IPS-NIHi7 (cell line): ENCODE results near the gene SEMA5A.
A peak's percentile ranks its signal among the peaks of the same experiment; 100 is the strongest.

Experiments used
- DNase-seq: peaks from one replicate; pipeline ENCODE4 v3.0.0; 2012; ENCODE audit warnings: mixed read lengths; ENCODE audit errors: extremely low spot score

The SEMA5A gene

GRCh38 chr5:9013147-9013546 is 532.7 kb downstream of the SEMA5A start:
- no peak for DNase-seq

- no peak for DNase-seq
These were observed 535.8 kb downstream of the SEMA5A start for GRCh38 chr5:9009931-9010651.

GRCh38 chr5:8997542-8998070 is 548.3 kb downstream of the SEMA5A start:
- no peak for DNase-seq

- DNase-seq: peak; percentile 43
These were observed 552.8 kb downstream of the SEMA5A start for GRCh38 chr5:8993031-8993430.
